ENCODE results near the gene FAM237B. TPM values are rescaled to one million over a fixed set of nuclear protein-coding genes. Genes with fewer than 3 reads are reported as not detected.

FAM237B gene
- total and polyA plus RNA-seq, 7 donors, result 0.01 TPM; not detected in 6

DNA sequence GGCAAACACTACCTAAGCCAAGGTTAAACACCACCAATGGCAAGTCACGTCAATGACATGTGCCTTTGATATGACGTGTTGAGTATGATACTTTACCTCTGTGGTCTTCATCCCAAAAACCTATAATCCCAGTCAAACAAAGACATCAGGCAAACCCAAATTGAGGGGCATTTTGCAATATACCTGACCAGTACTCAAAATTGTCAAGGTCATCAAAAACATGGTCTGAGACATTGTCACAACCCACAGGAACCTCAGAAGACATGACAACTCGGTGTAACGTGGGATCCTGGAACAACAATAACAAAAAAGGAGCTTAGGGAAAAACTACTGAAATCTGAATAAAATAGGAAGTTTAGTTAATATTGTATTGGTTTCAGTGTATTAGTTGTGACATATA is 7.2 kb downstream of the FAM237B start:
- Histone ChIP-seq H3K27me3 (peaks cover 0 to 4% (median 0%) of the 10 kb centered on the region in 3 donors), H3K4me1 (no peaks in the 10 kb centered on the region), H3K4me3 (no peak overlapping the region), H3K9me3 (no peaks in the 10 kb centered on the region), H3K36me3 (peaks cover 0 to 21% (median 0%) of the 10 kb centered on the region in 4 donors), H3K27ac (no peak overlapping the region)
- 70 to 73% methylated on average over 4 of the region's 4 CpGs for WGBS, 2 donors
- intact Hi-C loops (cut with DNase I), result loop anchor here (10.0 kb wide), 1 partner anchor 111 kb away; no protein-coding TSS in a partner anchor
- TF ChIP-seq EP300 (IDR thresholded peaks at IDR 0.05), result no peak
- TF ChIP-seq, protein P1, sequence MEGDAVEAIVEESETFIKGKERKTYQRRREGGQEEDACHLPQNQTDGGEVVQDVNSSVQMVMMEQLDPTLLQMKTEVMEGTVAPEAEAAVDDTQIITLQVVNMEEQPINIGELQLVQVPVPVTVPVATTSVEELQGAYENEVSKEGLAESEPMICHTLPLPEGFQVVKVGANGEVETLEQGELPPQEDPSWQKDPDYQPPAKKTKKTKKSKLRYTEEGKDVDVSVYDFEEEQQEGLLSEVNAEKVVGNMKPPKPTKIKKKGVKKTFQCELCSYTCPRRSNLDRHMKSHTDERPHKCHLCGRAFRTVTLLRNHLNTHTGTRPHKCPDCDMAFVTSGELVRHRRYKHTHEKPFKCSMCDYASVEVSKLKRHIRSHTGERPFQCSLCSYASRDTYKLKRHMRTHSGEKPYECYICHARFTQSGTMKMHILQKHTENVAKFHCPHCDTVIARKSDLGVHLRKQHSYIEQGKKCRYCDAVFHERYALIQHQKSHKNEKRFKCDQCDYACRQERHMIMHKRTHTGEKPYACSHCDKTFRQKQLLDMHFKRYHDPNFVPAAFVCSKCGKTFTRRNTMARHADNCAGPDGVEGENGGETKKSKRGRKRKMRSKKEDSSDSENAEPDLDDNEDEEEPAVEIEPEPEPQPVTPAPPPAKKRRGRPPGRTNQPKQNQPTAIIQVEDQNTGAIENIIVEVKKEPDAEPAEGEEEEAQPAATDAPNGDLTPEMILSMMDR (IDR thresholded peaks at IDR 0.05), result no peak
- no peak for TF ChIP-seq POLR2A (IDR thresholded peaks at IDR 0.05)
- no peak for TF ChIP-seq POLR2AphosphoS5 (IDR thresholded peaks at IDR 0.05)
- DNase-seq, result no peak

DNA sequence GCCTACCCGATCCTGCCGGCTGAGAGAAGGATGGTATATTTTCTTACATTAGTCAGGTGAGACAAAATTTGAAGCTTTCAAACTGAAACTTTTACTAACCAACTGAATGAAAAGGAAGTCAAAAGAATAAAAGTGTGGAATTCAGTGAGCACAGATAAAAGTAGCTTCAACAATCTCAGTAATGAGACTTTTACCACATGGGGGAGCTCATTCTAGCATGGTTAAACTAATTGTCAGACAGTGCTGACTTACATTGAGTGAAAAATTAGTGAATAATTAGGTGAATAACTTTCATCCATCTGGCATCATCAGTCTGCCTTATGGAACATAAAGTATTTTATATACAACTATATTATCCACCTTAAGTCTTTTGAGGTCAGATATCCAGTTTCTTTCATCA is 8.4 kb downstream of the FAM237B start:
- Histone ChIP-seq H3K27ac (no peak overlapping the region), H3K4me1 (no peaks in the 10 kb centered on the region), H3K9me3 (no peaks in the 10 kb centered on the region), H3K36me3 (peaks cover 0 to 33% (median 0%) of the 10 kb centered on the region in 4 donors), H3K4me3 (no peak overlapping the region), H3K27me3 (no peaks in the 10 kb centered on the region)
- TF ChIP-seq POLR2A (IDR thresholded peaks at IDR 0.05) (no peak), POLR2AphosphoS5 (IDR thresholded peaks at IDR 0.05) (no peak), EP300 (IDR thresholded peaks at IDR 0.05) (no peak)
- TF ChIP-seq, protein P1 (IDR thresholded peaks at IDR 0.05), result no peak
- DNase-seq, result no peak
- intact Hi-C loops (cut with DNase I), result loop anchor here (10.0 kb wide), 1 partner anchor 112 kb away; no protein-coding TSS in a partner anchor
- WGBS, 2 donors, result 93 to 98% methylated on average over 2 of the region's 2 CpGs

DNA sequence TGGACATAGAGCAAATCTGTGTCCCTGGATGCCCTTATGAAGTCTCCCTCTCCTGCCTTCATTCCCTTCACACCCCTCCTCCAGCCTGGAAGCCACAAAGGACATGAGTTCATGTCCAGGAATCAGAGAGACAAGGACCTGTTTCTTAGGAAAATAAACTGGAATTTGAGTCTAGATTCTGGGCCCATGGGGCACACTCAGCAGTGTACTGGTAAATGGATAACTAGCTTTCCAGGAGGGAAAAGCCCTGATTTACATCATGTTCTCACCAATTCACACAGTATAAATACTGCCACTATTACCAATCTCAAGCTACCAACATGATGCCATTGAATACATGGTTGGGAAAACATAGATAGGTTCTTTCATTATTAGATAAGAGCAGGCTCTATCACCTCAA is 9.9 kb downstream of the FAM237B start:
- no peaks in the 10 kb centered on the region for H3K4me1 ChIP-seq
- TF ChIP-seq POLR2A (IDR thresholded peaks at IDR 0.05) (no peak), POLR2AphosphoS5 (IDR thresholded peaks at IDR 0.05) (no peak), EP300 (IDR thresholded peaks at IDR 0.05) (no peak)
- TF ChIP-seq, protein P1 (IDR thresholded peaks at IDR 0.05), result no peak
- DNase-seq, result no peak
- no peaks in the 10 kb centered on the region for H3K27me3 ChIP-seq
- intact Hi-C loops (cut with DNase I), result loop anchor here (10.0 kb wide), 1 partner anchor 114 kb away; no protein-coding TSS in a partner anchor
- H3K36me3 ChIP-seq, result peaks cover 0 to 36% (median 0%) of the 10 kb centered on the region in 4 donors
- no peak overlapping the region for H3K27ac ChIP-seq
- H3K9me3 ChIP-seq, result no peaks in the 10 kb centered on the region
- H3K4me3 ChIP-seq, result no peak overlapping the region

DNA sequence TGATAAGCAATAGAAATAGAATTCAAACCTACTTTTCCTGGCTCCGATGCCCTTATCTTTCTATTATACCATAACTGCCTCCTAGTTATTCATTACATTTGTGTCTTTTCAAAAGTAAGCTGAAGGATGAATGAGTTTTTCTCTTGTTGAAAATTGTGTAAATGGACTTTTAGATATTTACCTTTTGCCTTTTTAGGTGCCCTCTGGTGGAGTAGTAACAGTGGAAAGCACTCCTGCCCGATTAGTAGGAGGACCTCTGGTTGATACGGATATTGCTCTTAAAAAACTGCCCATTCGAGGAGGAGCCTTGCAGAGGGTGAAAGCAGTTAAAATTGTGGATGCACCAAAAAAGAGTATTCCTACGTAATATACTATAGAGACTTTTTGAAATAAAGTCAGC is 11.2 kb downstream of the FAM237B start:
- Histone ChIP-seq H3K27ac (no peak overlapping the region), H3K4me1 (no peaks in the 10 kb centered on the region), H3K36me3 (peaks cover 0 to 37% (median 0%) of the 10 kb centered on the region in 4 donors), H3K9me3 (no peaks in the 10 kb centered on the region), H3K4me3 (no peak overlapping the region), H3K27me3 (no peaks in the 10 kb centered on the region)
- WGBS, 2 donors, result 87 to 89% methylated on average over 5 of the region's 5 CpGs
- no peak for DNase-seq
- TF ChIP-seq POLR2A (IDR thresholded peaks at IDR 0.05), result no peak
- TF ChIP-seq, protein P1 (IDR thresholded peaks at IDR 0.05), result no peak
- no peak for TF ChIP-seq EP300 (IDR thresholded peaks at IDR 0.05)
- TF ChIP-seq POLR2AphosphoS5 (IDR thresholded peaks at IDR 0.05), result no peak
- intact Hi-C loops (cut with DNase I), result loop anchor here (10.0 kb wide), 1 partner anchor 115 kb away; no protein-coding TSS in a partner anchor

DNA sequence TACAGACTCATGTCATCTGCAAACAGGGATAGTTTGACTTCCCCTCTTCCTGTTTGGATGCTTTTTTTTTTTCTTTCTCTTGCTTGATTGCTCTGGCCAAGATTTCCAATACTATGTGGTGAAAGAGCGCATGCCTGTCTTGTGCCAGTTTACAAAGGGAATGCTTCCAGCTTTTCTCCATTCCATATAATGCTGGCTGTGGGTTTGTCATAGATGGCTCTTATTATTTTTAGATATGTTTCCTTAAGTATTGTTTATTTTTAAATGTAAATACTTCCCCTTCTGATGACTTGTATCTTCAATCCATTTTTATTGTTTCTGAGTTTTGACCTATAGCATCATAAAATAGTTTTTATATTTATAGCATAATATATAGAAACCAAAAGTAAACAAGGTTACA is 17.9 kb downstream of the FAM237B start:
- H3K4me1 ChIP-seq, result no peaks in the 10 kb centered on the region
- DNase-seq, result no peak
- peaks cover 0 to 9% (median 0%) of the 10 kb centered on the region in 4 donors for H3K36me3 ChIP-seq
- no peak for TF ChIP-seq EP300 (IDR thresholded peaks at IDR 0.05)
- no peak for TF ChIP-seq POLR2AphosphoS5 (IDR thresholded peaks at IDR 0.05)
- TF ChIP-seq, protein P1 (IDR thresholded peaks at IDR 0.05), result no peak
- TF ChIP-seq POLR2A (IDR thresholded peaks at IDR 0.05), result no peak
- no peak overlapping the region for H3K27ac ChIP-seq
- no peaks in the 10 kb centered on the region for H3K9me3 ChIP-seq
- WGBS, 2 donors, result 72 to 92% methylated on average over 1 of the region's 1 CpG
- H3K4me3 ChIP-seq, result no peak overlapping the region
- intact Hi-C loops (cut with DNase I), result no loop called here
- no peaks in the 10 kb centered on the region for H3K27me3 ChIP-seq
